Heart right ventricle (tissue), 16 donors: Measurements from ENCODE around the gene BUD31. TPM values are rescaled to one million over a fixed set of nuclear protein-coding genes. Genes with fewer than 3 reads are reported as not detected.

Experiments
- ATAC-seq, 8 donors: fragments of 200-7000 bp; cut with Tn5 transposase; one replicate each; pipeline ENCODE4 v1.9.1; 2020; ENCODE audit warnings: mild to moderate bottlenecking in 8 of 8, moderate library complexity in 8 of 8, moderate number of reproducible peaks in 1 of 8
- DNase-seq, 2 donors: peaks; one replicate each; pipeline ENCODE4 v3.0.0-alpha.2; 2020
- H3K27ac ChIP-seq, 10 donors: fragments of 200-600 bp; sonication (generic) in 2 of 10; one replicate each; pipeline versions ENCODE4 v1.5.0 to v1.8.0; 2020 to 2022; ENCODE audit warnings: mild to moderate bottlenecking in 3 of 10
- H3K27me3 ChIP-seq, 7 donors: fragments of 200-600 bp; one replicate each; pipeline ENCODE4 v1.8.0; 2021 to 2022; ENCODE audit warnings: mild to moderate bottlenecking in 2 of 7
- H3K36me3 ChIP-seq, 9 donors: fragments of 200-600 bp; sonication (generic) in 1 of 9; one replicate each; pipeline versions ENCODE4 v1.5.0 to v1.8.0; 2020 to 2022; ENCODE audit warnings: mild to moderate bottlenecking in 2 of 9
- H3K4me1 ChIP-seq, 9 donors: fragments of 200-600 bp; sonication (generic) in 1 of 9; one replicate each; pipeline versions ENCODE4 v1.5.0 to v1.8.0; 2020 to 2022; ENCODE audit warnings: mild to moderate bottlenecking in 4 of 9
- H3K4me3 ChIP-seq, 10 donors: fragments of 200-600 bp; sonication (generic) in 2 of 10; one replicate each; pipeline versions ENCODE4 v1.5.0 to v1.8.0; 2020 to 2022; ENCODE audit warnings: mild to moderate bottlenecking in 7 of 10, moderate library complexity in 2 of 10
- H3K9me3 ChIP-seq, 11 donors: fragments of 200-600 bp in 10 of 11; sonication (generic) in 2 of 11; one replicate each; pipeline versions ENCODE4 v1.5.0 to v1.8.0; 2013 to 2022; ENCODE audit warnings: mild to moderate bottlenecking in 2 of 11, control low read depth in 1 of 11, moderate library complexity in 1 of 11
- whole genome bisulfite sequencing, 2 donors: extraction: QIAGEN DNeasy Blood & Tissue Kit; methylation state at CpG; one replicate each; pipeline ENCODE4 v1.1.7; 2013; ENCODE audit warnings: inconsistent platforms in 1 of 2; 5-methylcytosine and 5-hydroxymethylcytosine counted together
- intact Hi-C, 10 donors: fragments of 100-400 bp; cut with DNase I; formaldehyde crosslinking; loops; one replicate each; pipeline versions ENCODE4 v1.11.1 to v1.14.2; 2022
- polyA plus RNA-seq, 2 donors: library from polyadenylated mRNA; stranded (reverse); fragments of 200-250 nt; gene quantifications; one replicate each; pipeline ENCODE4 v1.2.3, GENCODE V29; 2013
- total RNA-seq, 10 donors: library from RNA; stranded (reverse); fragmentation: NEBNext Ultra II Directional in 3 of 10; extraction: Animal tissue kit (Norgen Biotek cat#: 25700) in 3 of 10; gene quantifications; one replicate each; pipeline versions ENCODE4 v1.2.1 to v1.2.4, GENCODE V29; 2021 to 2023
- TF ChIP-seq, protein P1 (sequence below), 9 donors: fragments of 200-600 bp; sonication (generic) in 2 of 9; IDR thresholded peaks; one replicate each; pipeline versions ENCODE4 v1.5.0 to v1.8.0; 2021 to 2022; ENCODE audit warnings: antibody characterized with exemption in 9 of 9, mild to moderate bottlenecking in 5 of 9, moderate library complexity in 1 of 9
- donor health status: Arrhythmogenic right ventricular cardiomyopathy.
- donor health status: ischemic (EF 13 %, LVEDD 7.1; RV severe dilation, severe dysfunction).
- donor health status: healthy with polysubstance abuse.
- donor health status: DM: no; HTN: yes; CAD: no.
- donor health status: DM: no; HTN: no; CAD: no.
- donor health status: ischemic (EF 25% LVEDD 6.9; RV normal size, moderate dysfunction).
- donor health status: ischemic (EF 25% LVEDD 5.7; RV mildly dilated, moderate dysfunction).
- donor health status: healthy.
- donor health status: DM: yes; HTN: yes; CAD: no.
- donor health status: Ischemic cardiomyopathy.
- donor health status: ischemic (EF 35%, LVEDD 5.7; RV mildly dilated, moderate dysfunction).
- donor health status: nonischemic (EF 11% LVEDD 7.7; RV severe dilation, severe dysfunction).
- donor health status: DM: yes; HTN: yes; CAD: no.
- donor health status: PGD.
- donor health status: ischemic (EF 29% LVEDD 5.4; RV normal size, mild dysfunction).
- donor health status: nonischemic (EF 23%, LVEDD 6.1; RV moderate dilation, normal function).

BUD31 gene
- total and polyA plus RNA-seq, 12 donors: 28.3 to 116 (median 43.4) TPM

DNA sequence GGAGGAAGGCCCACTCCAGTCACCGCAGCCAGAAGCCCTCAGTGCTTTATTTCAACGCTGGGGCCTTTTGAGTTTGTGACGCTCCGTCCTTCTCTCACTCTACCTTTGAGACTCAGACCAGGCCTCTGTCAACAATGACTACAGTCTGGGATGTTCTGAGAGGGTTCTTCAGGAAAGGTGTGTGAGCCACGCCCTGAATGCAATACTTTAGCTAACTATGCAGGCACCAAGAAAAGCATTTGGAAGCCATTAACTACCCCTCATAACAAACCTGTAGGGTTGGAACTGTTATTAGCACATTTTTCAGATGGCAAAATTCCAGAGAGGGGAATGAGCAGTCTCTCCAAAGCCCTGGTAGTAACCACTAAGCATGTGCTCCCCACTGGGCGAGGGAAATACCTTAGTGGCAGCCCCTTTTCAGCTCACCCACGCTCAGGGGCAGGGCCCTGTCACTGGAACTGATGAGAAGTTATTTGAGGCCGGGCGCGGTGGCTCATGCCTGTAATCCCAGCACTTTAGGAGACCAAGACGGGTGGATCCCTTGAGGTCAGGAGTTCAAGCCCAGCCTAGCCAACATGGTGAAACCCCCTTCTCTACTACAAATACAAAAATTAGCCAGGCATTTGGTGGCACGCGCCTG, 39.9 kb upstream of the BUD31 start:
- H3K4me1 ChIP-seq: peaks cover 0 to 17% (median 8%) of the 10 kb centered on the region in 9 donors
- ATAC-seq (no peak), DNase-seq (no peak)
- H3K9me3 ChIP-seq: no peaks in the 10 kb centered on the region
- TF ChIP-seq, protein P1, sequence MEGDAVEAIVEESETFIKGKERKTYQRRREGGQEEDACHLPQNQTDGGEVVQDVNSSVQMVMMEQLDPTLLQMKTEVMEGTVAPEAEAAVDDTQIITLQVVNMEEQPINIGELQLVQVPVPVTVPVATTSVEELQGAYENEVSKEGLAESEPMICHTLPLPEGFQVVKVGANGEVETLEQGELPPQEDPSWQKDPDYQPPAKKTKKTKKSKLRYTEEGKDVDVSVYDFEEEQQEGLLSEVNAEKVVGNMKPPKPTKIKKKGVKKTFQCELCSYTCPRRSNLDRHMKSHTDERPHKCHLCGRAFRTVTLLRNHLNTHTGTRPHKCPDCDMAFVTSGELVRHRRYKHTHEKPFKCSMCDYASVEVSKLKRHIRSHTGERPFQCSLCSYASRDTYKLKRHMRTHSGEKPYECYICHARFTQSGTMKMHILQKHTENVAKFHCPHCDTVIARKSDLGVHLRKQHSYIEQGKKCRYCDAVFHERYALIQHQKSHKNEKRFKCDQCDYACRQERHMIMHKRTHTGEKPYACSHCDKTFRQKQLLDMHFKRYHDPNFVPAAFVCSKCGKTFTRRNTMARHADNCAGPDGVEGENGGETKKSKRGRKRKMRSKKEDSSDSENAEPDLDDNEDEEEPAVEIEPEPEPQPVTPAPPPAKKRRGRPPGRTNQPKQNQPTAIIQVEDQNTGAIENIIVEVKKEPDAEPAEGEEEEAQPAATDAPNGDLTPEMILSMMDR (IDR thresholded peaks at IDR 0.05): no peak
- H3K4me3 ChIP-seq: no peak overlapping the region
- peaks cover 0 to 58% (median 32%) of the 10 kb centered on the region in 9 donors for H3K36me3 ChIP-seq
- H3K27ac ChIP-seq: peak overlapping the region in 1 of 10 donors; percentile 48
- no peaks in the 10 kb centered on the region for H3K27me3 ChIP-seq
- intact Hi-C loops: loop anchor here in 2 of 10 donors (5.0 to 10.0 kb wide), 2 partner anchors 43 to 46 kb away; no protein-coding TSS in a partner anchor
- 92 to 96% methylated on average over 13 of the region's 13 CpGs for WGBS, 2 donors

DNA sequence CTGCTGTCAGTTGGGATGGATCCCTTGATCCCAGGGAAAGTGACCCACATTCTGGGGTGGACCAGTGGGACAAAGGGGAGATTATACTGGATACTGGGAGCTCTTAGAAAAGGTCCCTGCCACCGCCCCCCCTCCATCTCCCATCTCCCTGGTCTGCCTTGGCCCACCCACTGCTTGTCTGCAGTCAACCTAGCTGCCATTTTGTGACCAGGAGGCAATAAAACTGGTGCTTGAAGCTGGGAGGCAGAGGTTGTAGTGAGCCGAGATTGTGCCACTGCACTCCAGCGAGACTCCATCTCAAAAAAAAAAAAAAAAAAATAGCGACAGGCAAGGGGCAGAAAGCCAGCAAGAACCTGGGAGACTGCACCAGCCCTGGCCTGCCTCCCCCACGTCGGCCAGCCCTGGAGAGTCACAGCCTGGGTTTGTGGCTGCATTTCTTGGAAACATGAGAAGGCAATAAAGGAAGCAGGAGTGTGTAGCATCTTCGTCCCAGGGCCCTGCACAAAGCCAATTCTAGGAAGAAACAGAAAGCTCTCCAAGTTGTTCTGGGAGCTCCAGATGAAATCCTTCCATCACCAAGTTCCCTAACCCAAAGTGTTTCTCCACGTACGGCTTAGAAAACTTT, 38.9 kb upstream of the BUD31 start:
- TF ChIP-seq, protein P1 (IDR thresholded peaks at IDR 0.05): no peak
- no peak overlapping the region for H3K4me3 ChIP-seq
- peaks cover 0 to 20% (median 11%) of the 10 kb centered on the region in 9 donors for H3K4me1 ChIP-seq
- DNase-seq: no peak
- peaks cover 0 to 48% (median 22%) of the 10 kb centered on the region in 9 donors for H3K36me3 ChIP-seq
- H3K27ac ChIP-seq: peak overlapping the region in 4 of 10 donors; percentile 10 to 48 (median 17)
- ATAC-seq: no peak
- no peaks in the 10 kb centered on the region for H3K9me3 ChIP-seq
- 52 to 54% methylated on average over 8 to 9 of the region's 9 CpGs for WGBS, 2 donors
- intact Hi-C loops: loop anchor here in 4 of 10 donors (5.0 to 10.0 kb wide), 4 partner anchors 37 to 135 kb away; partner anchors contain the start of genes BUD31 (in 1 of the 4), PDAP1 (in 1 of the 4), ZKSCAN5 (in 1 of the 4) and ZNF394 (in 1 of the 4)
- no peaks in the 10 kb centered on the region for H3K27me3 ChIP-seq

DNA sequence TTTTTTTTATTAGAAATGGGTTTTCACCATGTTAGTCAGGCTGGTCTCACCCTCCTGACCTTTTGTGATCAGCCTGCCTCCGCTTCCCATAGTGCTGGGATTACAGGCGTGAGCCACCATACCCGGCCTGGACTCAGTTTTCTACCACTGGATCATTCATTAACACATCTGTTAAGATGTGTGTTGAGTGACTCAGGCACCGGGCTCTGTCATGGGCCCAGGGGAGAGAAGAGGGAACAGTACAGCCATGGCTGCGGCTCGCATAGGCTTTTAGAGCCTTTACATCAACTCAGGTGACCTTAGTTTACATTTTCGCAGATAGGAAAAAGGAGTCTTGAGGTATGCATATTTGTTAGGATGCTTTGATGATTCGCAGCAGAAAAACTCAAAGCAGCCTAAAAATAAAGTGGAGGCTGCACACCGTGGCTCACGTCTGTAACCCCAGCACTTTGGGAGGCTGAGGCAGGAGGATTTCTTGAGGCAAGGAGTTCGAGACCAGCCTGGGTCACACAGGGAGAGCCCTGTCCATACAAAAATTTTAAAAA, 37.3 kb upstream of the BUD31 start:
- Histone ChIP-seq H3K27ac (no peak overlapping the region), H3K4me1 (peaks cover 0 to 30% (median 20%) of the 10 kb centered on the region in 9 donors), H3K4me3 (no peak overlapping the region), H3K27me3 (no peaks in the 10 kb centered on the region), H3K36me3 (peaks cover 0 to 36% (median 13%) of the 10 kb centered on the region in 9 donors), H3K9me3 (no peaks in the 10 kb centered on the region)
- ATAC-seq (no peak), DNase-seq (no peak)
- intact Hi-C loops: loop anchor here in 2 of 10 donors (5.0 to 10.0 kb wide), 3 partner anchors 36 to 133 kb away; partner anchors contain the start of genes BUD31 (in 1 of the 2), PDAP1 (in 1 of the 2), ZKSCAN5 (in 1 of the 2) and ZNF394 (in 1 of the 2)
- TF ChIP-seq, protein P1 (IDR thresholded peaks at IDR 0.05): no peak
- WGBS, 2 donors: 94 to 96% methylated on average over 11 of the region's 11 CpGs
